ENCODE measurements around the gene MICAL2.
"Not testable (repeated sequence)": the region's sequence is repeated elsewhere in the genome, so short reads cannot be mapped to it uniquely, and the experiment has no call there.

MICAL2 gene

DNA sequence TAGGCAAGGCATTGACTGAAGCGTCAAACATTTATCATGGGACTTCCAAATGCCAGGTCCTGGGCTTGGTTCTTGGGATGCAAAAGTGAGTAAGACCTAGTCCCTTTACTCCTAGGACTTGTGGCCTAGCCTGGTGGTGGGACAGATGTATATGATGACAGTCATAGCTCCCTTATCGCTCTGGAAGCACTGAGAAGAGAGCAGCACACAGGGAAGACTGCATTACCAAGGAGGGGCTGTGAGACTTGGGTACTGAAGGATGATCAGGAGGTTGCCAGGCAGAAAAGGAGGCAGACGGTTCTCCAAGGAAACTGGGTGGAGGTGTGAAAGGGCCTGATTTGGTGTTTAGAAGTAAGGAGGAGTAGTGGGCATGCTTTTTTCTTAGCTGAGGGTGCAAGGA, 32.5 kb downstream of the MICAL2 start:
- no peak for DNase-seq (ENCODE audit: low read depth)
- no peak overlapping the region for H3K4me3 ChIP-seq (ENCODE audit: low read depth, low read length)
- TF ChIP-seq, protein P1, sequence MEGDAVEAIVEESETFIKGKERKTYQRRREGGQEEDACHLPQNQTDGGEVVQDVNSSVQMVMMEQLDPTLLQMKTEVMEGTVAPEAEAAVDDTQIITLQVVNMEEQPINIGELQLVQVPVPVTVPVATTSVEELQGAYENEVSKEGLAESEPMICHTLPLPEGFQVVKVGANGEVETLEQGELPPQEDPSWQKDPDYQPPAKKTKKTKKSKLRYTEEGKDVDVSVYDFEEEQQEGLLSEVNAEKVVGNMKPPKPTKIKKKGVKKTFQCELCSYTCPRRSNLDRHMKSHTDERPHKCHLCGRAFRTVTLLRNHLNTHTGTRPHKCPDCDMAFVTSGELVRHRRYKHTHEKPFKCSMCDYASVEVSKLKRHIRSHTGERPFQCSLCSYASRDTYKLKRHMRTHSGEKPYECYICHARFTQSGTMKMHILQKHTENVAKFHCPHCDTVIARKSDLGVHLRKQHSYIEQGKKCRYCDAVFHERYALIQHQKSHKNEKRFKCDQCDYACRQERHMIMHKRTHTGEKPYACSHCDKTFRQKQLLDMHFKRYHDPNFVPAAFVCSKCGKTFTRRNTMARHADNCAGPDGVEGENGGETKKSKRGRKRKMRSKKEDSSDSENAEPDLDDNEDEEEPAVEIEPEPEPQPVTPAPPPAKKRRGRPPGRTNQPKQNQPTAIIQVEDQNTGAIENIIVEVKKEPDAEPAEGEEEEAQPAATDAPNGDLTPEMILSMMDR (conservative IDR thresholded peaks at IDR 0.05; ENCODE audit: low read depth, low read length), result no peak

DNA sequence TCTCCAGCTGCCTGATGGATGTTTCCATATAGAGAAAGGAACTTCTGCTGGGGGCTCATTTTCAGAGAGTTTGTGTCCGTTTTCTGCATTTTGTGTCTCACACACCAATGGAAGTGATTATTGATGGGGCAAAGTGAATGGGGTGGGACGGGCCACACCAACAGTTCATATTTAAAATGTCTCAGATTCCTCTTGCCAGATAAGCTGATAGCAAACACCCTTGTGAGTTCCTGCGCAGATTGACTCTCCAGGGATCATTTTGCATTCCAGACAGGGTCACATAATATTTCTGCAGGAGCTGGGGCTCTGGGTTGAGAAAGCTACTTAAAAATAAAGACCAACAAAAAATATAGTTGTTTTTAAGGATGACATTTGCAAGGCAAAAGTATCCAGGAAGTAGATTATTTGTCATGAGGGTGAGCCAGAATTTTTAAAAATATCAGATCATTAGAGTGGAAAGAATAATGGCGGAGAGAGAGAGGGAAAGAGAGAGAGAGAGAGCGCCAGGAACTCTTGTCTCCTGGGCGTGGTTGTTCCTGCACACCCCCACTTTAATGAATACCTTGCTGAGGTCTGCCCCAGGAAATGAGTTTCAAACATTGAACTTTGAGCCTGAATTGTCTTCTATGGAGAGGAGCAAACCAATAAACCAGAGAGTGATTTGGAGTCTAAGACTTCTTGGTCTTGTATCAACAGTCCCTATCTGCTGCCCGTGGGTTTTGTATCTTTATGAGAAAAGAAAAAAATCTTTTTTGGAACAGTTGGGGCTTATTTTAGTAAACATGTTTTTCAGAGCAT, 33.3 kb downstream of the MICAL2 start:
- no peak overlapping the region for H3K4me3 ChIP-seq (ENCODE audit: low read depth, low read length)
- TF ChIP-seq, protein P1 (conservative IDR thresholded peaks at IDR 0.05; ENCODE audit: low read depth, low read length), result no peak
- peak; percentile 81 for DNase-seq (ENCODE audit: low read depth)

DNA sequence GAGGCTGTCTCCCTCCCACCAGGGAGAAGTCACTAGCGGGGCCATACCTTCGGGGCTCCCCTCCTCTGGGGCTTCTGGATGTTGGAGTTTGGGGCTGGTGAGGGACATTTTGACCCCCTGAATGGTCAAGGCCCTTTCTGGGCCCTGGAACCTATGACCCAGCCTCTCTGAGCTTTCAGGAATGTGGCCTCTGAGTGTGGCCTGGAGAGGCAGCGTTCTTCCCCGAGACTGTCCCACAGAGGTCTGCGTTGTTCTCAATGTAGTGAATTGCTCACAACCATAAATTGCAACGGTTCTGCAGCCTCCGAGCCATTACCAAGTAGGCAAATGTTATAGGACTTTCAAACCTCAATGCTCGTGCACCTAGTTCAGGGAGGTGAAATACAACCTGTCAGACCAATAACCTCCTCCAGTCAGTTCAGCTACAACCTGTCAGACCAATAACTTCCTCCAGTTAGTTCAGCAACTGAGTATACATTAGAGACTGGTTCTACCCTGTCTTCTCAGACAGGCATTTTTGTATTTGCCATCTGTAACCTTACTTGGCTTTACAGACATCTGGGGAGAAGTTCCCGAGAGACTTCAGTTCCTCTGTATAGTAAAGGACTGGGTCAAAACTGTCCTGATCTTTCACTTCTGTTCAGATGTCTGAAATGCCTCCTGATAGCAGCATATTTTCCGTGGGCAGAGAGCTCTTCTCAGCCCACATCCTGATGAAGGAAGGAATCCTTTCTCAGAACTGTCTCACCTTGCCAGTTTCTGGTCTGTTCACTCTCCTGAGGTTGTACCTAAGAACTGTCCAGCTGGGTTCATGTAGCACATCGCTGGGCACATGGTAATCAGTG, 34.2 kb downstream of the MICAL2 start:
- no peak overlapping the region for H3K4me3 ChIP-seq (ENCODE audit: low read depth, low read length)
- DNase-seq (ENCODE audit: low read depth), result no peak
- TF ChIP-seq, protein P1 (conservative IDR thresholded peaks at IDR 0.05; ENCODE audit: low read depth, low read length), result no peak

DNA sequence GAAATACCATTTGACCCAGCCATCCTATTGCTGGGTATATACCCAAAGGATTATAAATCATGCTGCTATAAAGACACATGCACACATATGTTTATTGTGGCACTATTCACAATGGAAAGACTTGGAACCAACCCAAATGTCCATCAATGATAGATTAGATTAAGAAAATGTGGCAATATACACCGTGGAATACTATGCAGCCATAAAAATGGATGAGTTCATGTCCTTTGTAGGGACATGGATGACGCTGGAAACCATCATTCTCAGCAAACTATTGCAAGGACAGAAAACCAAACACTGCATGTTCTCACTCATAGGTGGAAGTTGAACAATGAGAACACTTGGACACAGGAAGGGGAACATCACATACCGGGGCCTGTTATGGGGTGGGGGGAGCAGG, 36.3 kb downstream of the MICAL2 start:
- H3K4me3 ChIP-seq (ENCODE audit: low read depth, low read length); DNase-seq (ENCODE audit: low read depth): not testable (repeated sequence)

DNA sequence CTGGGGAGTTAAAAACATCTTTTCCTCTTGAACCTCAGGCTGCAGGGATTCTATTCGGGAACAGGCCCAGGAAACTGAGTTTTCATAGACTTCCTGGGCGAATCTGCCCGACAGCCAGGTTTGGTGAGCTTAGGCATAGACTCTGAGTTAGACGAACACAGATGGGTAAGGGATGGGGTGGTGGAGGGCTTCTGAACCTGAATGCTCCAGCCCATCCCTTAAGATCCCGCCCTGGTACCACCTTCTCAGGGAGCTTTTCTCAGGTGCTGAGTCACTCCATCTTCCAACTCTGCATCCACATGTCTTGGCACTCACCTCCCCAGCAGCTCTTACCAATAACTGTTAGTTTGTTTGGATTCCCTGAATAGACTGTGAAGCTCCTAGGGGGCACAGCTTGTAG, 37.4 kb downstream of the MICAL2 start:
- TF ChIP-seq, protein P1 (conservative IDR thresholded peaks at IDR 0.05; ENCODE audit: low read depth, low read length), result no peak
- no peak overlapping the region for H3K4me3 ChIP-seq (ENCODE audit: low read depth, low read length)
- DNase-seq (ENCODE audit: low read depth), result no peak

DNA sequence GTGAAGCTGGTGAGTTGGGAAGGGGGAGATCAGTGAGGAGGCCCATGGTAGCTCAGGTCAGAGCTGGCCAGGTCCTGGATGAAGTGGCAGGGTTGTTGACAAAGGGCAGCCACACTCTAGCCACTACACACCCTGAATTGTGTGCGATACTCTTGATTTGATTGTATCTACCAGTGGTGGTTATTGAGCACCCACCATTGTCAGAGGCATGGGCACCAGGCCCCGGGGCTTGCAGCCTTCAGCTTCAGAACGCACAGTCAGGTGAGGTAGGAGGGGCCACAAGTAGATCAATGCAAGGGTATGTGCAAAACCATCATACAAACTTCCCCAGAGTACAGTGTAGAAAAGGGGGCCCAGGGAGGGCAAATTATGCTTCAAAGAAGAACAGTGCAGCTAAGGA, 38.1 kb downstream of the MICAL2 start:
- DNase-seq (ENCODE audit: low read depth), result no peak
- H3K4me3 ChIP-seq (ENCODE audit: low read depth, low read length), result no peak overlapping the region
- TF ChIP-seq, protein P1 (conservative IDR thresholded peaks at IDR 0.05; ENCODE audit: low read depth, low read length), result no peak

DNA sequence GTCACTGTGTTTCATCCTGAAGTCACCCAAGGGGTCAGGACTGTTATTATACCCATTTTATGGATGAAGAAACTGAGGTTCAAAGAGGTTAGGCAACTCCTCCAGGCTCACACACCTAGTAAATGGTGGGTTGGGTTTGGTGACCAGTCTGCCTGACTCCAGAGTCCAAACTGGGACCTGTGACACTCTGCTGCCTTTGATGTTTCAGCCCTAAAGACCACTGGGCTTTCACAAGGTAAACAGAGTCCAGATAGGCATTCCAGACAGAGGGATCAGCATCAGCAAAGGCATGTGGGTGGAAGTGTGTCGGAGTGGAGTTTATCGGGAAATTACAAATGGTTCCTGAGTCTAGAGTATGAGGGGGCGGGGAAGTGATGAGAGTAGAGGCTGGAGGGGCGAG, 38.5 kb downstream of the MICAL2 start:
- no peak overlapping the region for H3K4me3 ChIP-seq (ENCODE audit: low read depth, low read length)
- TF ChIP-seq, protein P1 (conservative IDR thresholded peaks at IDR 0.05; ENCODE audit: low read depth, low read length), result no peak
- no peak for DNase-seq (ENCODE audit: low read depth)

All from choroid plexus epithelial cell (primary cell).